CD4-positive, alpha-beta T cell treated with Interferon gamma for 1 hour (primary cell): ENCODE data around the gene SGPL1.
A peak's percentile ranks its signal among the peaks of the same experiment; 100 is the strongest.
"Not testable (repeated sequence)": the region's sequence is repeated elsewhere in the genome, so short reads cannot be mapped to it uniquely, and the experiment has no call there.

Source experiments
- DNase-seq: peaks from one replicate; pipeline ENCODE4 v3.0.0-alpha.2; 2020

The SGPL1 gene, protein sequence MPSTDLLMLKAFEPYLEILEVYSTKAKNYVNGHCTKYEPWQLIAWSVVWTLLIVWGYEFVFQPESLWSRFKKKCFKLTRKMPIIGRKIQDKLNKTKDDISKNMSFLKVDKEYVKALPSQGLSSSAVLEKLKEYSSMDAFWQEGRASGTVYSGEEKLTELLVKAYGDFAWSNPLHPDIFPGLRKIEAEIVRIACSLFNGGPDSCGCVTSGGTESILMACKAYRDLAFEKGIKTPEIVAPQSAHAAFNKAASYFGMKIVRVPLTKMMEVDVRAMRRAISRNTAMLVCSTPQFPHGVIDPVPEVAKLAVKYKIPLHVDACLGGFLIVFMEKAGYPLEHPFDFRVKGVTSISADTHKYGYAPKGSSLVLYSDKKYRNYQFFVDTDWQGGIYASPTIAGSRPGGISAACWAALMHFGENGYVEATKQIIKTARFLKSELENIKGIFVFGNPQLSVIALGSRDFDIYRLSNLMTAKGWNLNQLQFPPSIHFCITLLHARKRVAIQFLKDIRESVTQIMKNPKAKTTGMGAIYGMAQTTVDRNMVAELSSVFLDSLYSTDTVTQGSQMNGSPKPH

DNA sequence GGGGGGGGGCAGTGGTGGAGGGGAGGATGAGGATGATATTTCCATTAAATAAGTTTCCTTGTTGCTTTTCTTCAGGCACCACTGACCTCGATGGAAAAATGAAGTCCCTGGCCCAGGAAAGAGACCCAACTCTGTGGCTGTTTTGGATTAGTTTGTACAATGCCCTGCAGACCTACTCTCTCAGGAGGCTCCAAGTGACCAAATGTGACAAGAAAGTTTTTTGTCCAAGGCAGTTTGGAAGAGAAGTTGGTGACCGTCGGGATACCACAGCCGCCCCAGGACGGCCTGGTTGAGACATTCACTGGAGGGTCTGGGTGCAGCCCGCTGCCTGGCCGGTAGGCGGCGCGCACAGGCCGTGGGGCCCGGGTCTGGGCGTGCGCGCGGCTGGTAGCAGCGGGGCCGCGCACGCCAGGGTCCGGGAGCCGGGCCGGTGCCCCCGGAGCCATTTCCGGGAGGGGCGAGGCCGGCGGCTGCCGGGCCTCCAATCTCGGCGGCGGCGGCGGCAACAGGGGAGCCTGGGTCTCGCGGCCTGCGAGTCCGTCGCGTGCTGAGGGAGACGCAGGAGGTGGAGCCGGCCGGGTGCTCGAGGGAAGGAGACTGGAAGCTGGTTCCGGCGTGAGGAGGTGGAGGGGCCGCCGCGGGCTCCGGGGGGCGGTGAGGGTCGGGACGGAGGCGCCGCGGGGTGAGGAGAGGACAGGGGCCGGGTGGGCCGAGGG, at the start of gene SGPL1:
SGPL1 (plus strand) TSS at position 445 of the 716 bp plus-strand sequence. CDS start 906 bp downstream, outside the sequence.
- peak; percentile 79 for DNase-seq

DNA sequence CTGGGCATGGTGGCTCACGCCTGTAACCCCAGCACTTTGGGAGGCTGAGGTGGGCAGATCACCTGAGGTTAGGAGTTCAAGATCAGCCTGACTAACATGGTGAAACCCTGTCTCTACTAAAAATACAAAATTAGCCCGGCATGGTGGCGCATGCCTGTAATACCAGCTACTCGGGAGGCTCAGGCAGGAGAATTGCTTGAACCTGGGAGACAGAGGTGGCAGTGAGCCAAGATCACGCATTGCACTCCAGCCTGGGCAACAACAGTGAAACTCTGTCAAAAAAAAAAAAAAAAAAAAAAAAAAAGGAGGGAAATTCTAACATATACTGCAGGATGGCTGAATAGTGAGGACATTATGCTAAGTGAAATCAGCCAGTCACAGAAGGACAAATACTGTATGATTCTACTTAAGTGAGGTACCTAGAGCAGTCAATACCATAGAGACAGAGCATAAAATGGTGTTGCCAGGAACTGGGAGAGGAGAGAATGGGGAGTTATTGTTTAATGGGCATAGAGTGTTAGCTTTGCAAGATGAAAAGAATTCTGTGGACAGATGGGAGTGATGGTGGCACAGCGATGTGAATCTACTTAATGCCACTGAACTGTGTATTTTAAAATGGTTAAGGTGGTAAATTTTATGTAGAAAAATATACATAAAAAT, 47.6 kb upstream of the SGPL1 start:
- not testable (repeated sequence) for DNase-seq

DNA sequence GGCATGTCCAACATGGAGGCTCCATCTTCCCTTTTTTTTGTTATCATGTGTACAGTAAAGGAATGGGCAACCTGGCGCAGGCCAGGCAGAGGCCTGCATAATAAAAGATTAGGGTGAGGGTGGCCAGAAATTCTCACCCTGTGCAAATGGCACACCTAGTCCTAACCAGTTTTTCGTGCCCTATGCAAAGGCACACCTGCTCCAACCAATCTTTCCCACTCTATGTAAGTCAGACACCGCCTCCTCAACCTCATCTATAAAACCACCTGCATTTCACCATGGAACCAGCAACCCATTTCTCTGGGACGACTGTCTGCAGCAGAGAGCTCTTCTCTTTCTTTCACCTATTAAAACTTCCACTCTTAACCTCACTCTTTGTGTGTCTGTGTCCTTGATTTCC, 46.6 kb upstream of the SGPL1 start:
- DNase-seq: no peak

DNA sequence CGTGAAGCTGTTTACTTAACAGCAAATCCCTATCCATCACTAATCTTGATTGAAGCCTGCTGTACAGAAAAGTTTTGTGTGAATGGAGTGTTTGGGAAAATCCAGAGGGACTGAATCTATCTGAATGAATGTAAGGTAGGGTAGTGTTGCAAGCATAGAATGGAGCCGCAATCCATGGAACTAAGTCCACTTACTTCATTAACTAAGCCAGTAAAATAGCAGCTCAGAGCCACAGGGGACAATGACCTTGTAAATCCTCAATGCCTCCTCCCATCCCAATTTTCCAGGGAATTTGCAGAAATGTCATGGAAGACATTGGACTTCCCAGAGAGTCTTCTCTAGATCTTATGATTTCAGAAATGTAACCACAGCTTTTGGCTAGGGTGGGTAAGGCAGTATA, 45.7 kb upstream of the SGPL1 start:
- no peak for DNase-seq

DNA sequence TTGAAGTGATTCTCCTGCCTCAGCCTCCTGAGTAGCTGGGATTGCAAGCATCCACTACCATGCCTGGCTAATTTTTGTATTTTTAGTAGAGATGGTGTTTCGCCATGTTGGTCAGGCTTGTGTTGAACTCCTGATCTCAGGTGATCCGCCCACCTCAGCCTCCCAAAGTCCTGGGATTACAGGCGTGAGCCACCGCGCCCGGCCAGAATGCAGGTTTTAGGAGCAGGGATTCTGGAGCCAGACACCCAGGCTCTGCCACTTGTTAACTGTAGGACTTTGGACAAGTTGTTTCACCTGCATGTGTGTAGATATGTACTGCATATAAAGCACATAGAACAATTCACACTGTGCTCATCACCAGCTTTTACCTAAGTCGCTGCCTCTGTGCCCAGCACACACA, 45.2 kb upstream of the SGPL1 start:
- DNase-seq: not testable (repeated sequence)

DNA sequence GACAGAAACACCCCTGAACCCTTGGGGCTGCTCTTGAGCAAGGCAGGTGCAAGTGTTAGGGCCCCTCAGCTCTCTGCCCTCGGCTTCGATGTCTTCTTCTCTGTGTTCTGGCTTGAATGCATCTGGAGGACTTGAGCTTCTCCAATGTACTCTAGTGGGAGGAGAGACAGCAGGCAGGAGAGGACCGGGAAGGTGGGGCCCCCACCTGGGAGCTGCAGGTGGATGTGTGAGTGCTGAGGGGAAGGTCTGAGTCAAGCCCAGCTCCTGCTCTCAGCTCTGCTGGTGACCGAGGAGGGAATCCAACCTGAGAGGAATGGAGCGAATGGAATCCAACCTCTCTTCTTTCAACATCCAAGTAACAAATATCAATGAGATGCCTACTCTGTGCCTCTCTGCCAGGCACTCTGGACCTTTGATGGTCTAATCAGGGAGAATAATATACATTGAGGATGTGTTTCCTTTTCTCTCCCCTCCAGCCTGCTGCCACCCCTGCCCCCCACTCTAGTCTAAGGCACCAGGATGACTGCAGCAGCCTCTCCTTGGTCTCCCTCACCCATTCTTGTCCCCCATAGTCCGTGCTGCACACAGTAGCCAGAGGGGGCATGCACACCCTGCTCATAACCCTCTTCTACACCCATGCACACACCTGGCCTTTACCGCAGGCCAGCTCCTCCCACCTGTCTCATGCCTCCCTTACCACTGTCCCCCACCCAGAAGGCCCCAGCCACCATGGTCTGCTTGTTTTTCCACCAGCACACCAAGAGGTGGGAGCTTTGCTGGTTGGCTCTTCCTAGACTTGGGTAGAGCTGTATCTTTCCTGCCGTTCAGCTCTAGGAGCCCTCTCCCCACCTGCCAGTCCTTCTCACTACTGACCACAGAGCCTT, 44.2 kb upstream of the SGPL1 start:
- DNase-seq: no peak

DNA sequence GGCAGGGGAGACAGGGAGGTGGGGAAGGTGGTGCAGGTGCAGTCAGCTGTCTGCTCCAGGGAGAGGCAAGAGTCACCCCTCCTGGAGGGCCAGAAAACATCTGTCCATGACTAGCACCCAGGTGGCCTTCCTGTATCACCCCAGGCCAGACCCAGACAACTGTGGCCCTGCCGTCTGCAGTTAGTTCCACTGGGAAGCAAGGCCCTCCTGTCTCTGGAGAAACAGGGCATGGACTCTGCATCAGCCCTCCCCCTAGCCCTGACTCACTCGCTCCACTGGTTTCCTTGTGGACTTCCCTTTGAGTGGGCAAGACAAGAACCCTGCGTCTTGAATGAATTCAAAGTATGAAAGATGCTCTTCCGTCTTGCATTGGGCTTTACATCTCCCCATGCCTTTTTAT, 43.1 kb upstream of the SGPL1 start:
- no peak for DNase-seq

DNA sequence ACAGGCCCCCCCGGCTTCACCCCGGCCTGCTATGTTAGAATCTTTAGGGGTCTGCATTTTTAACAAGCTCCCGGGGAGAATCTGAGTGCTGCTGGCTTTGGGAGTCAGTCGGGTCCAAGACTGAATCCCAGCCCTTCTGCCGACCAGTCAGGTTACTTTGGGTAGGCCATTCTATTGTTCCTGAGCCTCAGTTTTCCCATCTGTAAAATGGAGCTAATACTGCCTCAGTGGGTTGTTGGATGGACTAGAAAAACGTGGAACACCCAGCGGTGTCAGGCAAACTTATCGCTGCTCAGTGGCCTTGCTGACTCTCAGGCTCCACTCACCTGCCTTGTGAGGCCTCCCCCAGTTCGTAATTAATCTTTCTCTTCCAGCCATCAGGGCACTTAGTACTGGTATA, 42.3 kb upstream of the SGPL1 start:
- no peak for DNase-seq

DNA sequence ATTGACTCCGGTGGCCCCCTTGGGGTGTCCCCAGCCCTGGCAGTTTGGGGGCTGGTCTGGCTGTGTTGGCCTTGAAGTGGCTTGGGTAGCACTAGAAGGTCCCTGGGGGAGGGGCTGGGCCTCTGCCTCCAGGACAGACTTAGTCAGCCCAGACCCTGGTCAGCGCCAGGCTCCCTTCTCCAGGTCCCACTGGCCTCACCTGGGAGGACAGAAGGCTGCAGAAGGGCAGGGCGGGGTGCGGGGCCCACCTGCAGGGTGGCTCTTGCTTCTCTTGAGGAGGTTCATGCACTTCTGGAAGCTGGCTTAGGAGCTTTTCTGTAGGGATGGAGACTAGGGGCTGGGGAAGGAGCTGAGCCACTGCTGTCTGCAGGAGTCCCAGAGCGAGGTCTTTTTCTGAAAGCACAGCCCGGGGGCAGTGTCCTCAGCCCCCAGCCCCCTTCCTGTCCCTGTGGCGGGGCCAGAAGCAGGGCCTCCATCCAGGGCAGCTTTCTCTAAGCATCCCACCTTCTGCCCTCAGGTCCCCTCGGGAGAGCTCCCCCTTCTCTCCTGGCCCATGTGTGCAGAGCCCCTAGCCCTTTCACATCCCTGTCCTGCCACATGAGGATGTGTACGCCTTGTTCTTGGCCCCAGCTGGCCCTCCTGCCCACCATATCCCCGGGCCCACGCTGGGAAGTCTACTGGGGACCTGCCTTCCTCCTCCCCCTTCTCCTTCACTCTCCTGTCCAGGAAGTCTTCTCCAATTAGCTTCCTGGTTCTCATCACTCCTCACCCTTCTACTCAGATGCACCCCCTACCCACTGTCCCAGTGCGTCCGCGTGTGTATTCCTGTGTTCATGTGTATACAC, 41.6 kb upstream of the SGPL1 start:
- DNase-seq: no peak

DNA sequence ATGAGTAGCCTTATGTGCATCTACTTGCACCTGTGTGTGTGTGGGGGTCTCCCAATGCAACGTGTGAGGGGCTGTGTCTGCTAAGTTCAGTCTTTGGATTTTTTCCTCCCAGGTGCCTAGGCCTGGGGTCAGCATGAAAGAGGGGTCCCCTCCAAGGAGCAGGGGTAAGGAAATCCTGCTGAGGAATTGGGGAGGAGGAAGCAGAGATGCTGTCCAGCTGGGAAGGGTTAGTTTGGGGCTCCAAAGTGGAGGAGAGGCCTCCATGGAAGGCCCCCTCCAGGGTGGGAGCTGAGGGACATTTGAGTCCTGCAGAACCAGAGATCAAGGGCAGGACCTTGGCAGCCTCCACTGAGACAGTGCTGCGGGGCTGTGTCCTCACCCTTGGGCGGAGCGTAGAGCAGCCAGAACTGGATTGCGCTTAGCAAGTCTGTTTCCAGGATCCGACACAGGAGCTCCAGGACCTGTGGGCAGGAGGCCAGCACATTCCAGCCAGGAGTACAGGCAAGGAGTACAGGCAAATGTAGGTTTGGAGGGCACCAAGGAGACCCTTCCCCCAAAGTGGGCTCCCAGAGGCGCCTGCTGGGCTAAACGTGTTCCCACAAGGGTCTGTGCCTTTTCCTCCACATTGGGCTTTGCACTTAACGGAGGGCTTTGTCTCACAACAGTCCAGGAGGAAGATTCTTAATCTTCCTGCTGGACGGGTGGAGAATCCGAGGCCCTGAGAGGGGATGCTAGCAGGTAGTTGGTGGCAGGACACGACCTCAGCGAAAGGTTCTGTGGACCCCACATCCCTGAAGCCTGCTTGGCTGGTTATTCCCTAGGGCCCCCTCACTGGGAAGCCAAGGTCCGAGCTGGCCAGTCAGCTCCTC, 40.7 kb upstream of the SGPL1 start:
- no peak for DNase-seq

DNA sequence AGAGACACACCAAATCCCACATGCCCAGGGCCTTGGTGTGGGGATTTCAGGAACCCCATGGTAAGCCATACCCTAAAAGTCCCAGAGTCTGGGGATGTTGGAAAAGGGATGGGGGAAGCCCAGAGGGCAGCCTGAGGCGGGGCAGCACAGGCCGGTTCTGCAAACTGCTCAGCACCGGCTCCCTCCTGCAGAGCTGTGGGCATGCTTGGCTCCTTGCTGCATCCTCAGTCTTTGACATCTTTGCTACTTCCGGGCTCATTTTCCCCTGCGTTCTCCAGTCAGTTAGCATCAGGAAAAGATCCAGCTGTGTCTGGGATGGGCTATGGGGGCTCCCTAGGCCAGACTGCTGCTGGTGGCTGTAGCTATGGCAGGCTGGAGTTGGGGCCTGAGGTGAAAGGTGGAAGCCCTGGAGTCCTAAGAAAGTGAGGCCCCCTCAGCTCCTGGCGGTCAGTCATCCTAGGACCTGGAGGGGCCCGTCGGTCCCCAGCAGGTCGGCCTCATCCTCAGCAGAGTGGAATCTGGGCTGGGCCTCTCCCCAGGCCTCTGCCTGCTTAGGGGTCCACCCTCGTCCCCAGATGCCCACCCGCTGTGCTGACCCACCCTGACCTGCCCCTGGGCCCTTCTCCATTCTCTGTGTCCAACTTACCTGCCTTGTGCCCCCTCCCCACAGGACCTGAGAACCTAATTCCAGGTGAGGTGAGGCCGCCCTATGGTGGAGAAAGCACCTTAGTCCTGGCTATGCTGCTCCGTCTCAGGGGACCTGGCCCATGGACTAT, 39.9 kb upstream of the SGPL1 start:
- no peak for DNase-seq

DNA sequence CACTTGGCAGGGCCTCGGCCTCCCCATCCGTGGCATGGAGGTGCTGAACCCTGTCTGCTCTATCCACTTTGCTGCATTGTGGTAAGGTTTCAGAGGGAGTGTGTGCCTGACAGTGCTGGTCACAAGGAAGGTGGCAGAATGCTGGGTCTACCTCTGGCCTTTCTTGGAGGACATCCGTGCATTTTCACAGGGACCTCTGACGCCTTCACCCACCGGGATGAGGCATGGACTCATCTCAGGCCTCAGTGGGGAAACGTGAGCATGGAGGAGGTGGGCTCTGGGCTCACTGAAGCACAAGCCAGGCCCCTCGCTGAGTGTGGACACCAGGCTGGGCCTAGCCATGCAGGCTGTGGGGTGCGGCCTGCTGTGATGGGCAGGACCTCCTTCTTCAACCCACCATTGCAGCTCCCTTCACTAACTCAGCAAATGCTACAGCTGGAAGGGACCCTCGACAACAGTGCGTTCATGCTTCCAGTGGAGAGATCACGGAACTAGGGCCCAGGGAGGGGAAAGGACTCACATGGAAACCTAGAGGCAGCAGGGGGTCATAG, 39.2 kb upstream of the SGPL1 start:
- no peak for DNase-seq

DNA sequence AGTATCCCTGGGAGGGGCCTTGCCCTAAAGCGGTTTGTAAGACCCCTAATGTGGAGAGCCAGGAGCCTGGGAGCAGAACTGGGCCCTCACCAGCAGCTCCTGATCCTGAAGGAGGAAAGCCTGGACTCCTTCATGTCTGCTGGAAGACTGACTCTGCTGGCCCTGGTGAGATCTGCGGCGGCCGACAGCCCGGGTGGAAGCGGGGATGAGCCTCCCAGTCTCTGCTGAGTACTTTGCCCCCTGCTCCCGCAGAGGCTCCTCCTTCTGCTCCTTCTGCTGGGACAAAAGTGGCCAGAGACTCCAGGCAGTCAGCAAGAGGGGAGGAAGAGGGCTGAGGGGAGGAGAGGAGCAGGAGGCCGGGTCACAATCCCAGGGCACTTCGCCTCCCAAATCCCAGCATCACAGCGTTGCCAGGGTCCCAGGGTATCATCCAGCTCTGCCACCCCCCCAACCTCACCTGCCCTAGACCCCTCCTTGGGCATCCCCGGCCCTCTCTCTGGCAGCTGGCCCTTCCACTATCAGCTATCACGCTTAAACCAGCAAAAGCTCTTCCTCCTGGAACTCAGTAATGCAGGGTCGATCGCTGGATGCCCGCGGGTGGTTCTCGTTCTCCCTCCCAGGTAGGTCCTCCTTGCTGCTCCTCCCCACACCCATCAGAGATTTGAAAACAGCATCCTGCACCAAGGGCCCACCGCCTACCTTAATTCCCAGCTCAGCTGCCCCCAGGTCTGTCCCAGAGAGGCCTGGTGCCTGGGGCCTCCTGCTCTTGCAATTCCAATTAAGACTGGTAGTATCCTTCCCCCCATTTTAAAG, 38.5 kb upstream of the SGPL1 start:
- no peak for DNase-seq

DNA sequence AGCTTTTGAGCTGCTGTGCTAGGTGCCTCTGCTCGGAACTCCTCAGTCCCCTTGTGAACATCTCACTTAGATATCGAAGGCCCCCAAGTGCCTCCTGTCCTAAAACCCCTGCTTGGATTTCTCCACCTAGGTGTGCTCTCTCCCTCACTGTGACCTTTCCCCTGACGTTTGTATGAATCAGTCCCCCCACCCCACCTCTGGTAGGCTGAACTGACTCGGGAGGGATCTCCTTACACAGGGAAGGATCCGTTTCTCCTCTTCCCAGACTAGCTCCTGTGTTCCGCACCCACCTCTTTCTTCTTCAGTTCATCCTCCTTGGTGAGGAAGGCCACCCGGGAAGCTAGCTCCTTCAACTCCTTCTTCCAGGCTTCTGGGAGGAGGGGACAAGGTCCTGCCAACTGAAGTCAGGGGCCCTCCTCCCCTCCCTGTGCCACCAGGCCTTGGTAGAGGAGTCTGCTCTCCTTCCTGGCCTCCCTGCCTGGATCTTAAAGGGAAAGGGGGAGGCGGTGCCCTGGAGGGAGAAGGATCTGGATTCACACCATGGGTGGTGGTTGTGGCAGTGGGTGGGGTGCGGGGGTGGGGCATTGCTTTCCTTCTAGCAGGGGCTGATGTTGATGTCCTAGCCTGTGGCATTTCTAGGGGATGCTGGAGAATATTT, 37.4 kb upstream of the SGPL1 start:
- DNase-seq: no peak

DNA sequence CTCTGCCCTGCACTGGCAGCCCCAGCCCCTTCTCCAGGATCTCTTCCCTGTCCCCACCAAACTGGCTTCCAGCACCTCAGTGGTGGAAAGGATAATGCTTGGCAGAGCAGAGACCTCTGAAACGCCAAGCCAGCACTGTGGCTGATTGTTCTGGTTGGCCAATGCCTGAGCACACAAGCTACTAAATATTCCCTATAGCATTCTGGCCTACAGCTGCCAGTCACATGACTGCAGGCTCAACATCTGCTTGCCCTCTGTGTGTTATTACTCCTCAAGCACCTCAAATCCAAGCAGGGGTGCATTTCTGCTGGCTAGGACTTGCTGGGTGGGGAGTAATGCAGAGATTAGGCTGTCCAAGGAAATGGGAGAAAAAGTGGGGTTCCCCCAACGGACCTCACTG, 36.7 kb upstream of the SGPL1 start:
- no peak for DNase-seq

DNA sequence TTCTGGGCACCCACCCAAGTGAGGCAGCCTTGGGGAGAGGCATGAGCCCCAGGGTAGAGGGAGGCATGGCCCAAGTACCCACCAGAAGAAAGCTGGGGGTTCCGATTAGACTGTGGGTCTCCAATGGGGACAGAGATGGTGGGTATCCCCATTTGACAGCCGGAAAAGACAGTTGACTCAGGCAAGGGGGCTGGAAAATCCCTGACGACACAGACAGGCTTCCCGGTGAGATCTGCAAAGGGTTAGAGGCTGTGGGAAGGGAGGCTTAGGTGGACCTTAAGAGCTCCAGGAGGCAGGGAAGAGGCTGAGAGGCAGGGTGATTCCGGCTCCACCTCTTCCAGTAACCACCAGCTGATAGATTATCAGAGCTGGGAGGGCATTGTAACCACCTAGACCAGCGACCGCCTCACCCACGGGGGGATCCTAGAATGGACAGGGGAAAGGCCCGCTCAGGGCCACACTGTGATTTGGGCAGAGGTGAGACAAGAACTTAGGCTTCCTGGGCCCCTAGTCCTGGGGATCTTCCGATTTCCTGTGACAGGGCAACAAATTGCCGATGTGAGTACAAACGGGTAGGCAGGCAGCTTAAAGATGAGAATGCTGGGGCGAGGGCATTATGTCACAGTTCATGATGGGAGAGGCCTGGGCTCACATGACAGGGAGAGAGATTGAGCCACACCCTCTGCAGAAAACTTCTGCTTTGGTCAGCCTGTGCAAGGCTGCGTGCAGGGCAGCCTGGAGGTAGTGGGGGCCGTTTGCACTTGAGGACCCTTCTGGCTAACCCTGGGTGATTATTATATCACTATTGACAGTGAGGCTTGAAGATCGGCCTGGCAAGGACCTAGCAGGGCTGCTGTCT, 36.0 kb upstream of the SGPL1 start:
- peak; percentile 14 for DNase-seq

DNA sequence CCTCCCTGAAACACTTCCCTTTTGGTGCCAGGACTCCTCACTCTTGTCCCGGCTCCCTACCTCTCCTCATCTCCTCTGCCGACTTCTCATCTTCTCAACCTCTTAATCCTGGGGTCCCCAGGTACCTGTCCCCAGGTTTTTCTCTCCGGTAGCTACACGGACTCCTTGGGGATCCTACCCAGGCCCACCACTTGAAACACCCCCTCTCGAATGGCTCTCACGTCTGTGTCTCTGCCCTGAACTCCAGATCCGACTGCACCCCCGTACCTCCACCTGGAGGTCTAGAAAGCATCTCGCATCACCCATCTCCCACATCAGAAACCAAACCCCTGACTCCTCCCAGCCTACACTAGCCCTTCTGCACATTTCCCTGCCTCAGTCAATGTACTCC, 35.4 kb upstream of the SGPL1 start:
- DNase-seq: no peak
